NOMO-1 treated with DMSO at 0.1 percent for 48 hours (cell line): ENCODE results near the gene TUBB3.
"Not testable (repeated sequence)": the region's sequence is repeated elsewhere in the genome, so short reads cannot be mapped to it uniquely, and the experiment has no call there.

ENCODE experiments used
- DNase-seq: peaks from one replicate; lab custom pipeline; 2025; ENCODE audit not compliant: unreplicated experiment; lab: John Stamatoyannopoulos, UW

The TUBB3 gene

GRCh38 chr16:89900885-89901284 lies 22.3 kb upstream of the TUBB3 start:
- DNase-seq: no peak

- DNase-seq: no peak
These were observed 20.2 kb upstream of the TUBB3 start for GRCh38 chr16:89902980-89903379.

DNA sequence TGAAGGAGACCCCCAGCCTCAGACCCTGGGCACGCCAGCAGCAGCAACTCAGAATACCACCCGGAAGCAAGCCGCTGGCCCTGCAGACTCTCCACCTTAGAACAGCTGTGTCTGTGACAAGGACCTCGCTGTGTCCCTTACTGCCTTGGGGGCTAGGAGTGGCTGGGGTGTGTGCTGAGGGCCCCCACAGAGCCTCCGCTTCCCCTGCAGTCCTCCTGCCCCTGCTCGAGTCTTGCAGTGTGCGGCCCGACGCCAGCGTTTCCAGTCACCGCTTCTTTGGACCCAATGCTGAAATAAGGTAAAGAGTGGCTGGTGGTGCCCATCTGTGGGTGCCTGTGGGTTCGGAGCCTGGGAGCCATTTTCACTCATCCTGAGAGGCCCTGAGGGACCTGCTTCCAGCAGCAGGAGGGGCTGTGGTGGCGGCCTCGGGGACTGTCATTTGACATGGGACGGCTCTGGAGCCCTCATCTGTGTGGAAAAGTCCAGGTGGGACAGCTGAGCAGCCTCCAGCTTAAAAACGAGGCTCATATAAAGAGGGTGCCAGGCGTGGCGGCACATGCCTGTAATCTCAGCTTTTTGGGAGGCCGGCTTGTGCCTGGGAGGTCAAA lies 19.1 kb upstream of the TUBB3 start:
- DNase-seq: no peak

DNA sequence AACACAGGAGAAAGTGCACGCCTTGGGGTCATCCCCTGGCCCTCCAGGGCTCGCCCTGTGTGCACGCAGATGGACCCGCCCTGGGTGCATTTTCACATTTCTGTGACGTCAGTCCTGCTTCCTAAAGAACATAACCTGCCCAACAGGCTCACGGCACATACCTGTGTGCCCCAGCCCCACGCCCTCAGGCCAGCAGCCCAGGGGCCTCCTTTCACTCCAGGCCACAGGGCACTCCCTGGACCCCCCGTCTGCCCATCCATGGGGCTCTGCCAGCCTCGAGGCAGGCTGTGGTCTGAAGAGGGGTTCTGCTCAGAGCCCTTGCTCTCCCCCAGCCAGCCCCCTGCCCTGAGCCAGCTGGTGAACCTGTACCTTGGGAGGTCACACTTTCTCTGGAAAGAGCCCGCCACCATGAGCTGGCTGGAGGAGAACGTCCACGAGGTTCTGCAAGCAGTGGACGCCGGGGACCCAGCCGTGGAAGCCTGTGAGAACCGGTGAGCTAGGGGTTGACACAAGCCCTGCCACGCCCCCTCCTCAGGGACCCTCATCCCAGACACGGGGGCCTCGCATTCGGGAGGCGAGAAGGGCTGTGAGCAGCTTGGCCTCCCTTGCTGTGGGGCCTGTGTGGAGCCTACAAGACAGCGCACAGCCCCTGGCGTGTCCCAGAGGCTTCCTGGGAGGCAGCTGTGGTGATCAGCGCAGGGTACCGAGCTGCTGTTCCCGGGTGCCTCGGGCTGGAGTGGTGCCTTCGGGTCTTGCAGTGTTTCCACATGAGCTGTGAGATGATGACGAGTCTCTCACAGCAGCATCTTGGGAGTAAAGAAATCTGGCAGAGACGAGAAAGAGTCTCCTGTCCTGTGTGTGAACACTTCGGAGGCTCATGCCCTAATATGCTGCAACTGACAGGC lies 18.3 kb upstream of the TUBB3 start:
- no peak for DNase-seq

DNA sequence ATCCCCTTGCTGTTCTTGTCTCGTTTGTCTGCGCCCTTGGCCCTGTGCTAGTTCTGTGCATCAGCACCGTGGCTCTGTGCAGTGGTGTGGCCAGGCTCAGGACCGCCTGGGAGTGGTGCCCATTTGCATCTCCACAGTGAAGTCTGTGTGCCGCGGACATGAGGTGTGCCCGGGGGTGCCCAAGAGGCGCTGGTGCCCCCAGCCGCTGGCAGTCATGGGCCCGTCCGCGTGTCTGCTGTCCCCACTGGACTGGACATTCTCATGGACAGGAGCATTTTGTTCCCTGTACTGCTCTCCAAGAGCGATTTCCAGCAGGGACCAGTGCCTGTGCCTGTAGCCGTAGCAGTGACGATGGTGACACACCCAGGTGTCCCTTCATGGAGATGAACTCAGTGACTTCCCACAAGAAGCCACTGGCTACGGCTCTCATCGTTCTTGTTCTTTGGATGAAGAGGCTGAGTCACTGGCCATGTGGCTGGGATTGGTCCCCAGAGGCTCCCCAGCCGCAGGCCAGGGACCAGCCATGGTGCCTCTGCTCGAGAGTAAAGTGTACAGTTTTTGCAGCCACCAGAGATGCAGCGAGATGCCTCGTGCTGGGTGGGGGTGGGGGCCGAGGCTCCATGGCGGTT lies 17.5 kb upstream of the TUBB3 start:
- DNase-seq: no peak

GRCh38 chr16:89906140-89907025 lies 16.8 kb upstream of the TUBB3 start:
- no peak for DNase-seq

DNA sequence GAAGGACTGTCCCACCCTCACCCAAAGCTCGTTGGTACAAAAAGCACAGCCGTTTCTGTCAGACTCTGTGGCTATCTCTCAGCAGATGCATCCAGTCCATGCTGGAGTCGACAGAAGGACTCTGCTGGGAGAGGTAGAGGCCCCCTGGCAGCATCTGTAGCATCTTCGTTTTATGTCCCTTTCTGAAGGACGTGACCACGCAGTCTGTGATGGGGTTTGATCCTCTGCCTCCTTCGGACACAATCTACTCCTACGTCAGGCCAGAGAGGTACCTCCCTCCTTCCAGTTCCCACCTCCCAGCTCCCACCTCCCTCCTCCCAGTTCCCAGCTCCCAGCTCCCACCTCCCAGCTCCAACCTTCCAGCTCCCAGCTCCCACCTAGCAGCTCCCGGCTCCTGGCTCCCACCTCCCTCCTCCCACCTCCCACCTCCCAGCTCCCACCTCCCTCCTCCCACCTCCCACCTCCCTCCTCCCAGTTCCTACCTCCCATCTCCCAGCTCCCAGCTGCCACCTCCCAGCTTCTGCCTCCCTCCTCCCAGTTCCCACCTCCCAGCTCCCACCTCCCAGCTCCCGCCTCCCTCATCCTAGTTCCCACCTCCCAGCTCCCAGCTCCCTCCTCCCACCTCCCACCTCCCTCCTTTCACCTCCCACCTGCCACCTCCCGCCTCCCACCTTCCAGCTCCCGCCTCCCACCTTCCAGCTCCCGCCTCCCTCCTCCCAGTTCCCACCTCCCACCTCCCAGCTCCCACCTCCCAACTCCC lies 15.9 kb upstream of the TUBB3 start:
- no peak for DNase-seq

- no peak for DNase-seq
These were observed 14.9 kb upstream of the TUBB3 start for GRCh38 chr16:89908236-89908635.

DNA sequence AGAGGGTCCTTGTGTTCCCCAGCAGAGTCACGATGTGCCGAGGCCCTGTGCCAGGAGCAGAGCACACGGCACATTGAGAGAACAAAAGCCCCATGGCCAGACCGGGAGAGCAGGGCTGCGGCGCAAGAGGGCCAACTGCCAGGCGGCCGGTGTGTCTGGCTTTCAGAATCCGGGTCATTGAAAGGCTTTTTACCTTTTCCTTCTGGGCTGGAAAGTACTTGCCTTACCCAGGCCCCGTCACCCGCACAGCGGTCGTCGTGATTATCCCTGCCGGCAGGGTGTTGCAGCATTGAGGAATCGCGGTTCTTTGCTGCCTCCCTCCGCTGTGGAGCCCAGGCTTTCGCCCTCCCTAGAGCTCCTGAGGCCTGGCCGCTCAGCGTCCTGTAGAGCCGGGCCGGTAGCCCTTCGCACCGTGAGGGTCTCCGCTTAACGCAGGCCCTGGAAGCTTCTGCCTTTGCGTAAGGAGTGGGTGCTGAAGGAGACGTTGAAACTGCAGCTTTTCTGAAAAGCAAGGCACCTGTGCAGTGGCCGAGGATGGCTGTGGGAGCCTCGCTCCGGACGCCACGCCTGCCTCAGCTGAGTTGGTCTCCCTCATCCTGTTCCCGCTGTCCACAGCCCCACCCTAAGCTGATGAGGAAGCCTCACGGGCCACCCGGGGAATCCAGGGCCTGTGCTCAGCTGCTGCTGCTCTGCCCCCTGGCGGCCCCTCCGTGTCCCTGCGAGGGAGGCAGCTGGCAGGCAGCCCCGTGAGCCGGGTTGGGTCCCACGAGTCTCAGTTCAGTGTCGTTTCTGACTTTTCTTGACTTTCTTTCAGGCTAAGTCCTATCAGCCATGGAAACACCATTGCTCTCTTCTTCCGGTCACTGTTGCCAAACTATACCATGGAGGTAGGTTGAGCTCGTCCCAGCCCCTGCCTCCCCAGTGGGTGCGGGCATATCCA lies 13.1 kb upstream of the TUBB3 start:
- peak; percentile 44 for DNase-seq

- DNase-seq: no peak
These were observed 12.3 kb upstream of the TUBB3 start for GRCh38 chr16:89910717-89911354.

GRCh38 chr16:89911375-89911774 lies 11.8 kb upstream of the TUBB3 start:
- no peak for DNase-seq

DNA sequence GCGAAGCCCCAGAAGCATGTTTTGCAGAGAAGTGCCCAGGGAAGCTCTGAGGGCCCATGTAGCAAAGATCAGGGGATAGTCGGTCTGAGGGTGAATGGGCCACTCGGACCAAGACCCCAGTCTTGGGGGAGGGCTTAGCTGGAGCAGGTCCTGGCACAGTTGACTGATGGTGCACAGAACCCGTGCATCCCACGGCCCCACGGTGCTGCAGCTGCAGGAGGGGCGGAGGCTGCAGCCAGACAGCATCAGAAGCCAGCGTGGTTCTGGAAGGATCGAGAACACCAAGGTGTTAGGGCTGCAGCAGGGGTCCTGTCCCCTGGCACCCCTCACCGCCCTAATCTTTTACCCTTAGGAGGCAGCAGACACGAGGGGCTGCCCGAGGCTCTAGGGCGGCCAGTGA lies 11.0 kb upstream of the TUBB3 start:
- no peak for DNase-seq

DNA sequence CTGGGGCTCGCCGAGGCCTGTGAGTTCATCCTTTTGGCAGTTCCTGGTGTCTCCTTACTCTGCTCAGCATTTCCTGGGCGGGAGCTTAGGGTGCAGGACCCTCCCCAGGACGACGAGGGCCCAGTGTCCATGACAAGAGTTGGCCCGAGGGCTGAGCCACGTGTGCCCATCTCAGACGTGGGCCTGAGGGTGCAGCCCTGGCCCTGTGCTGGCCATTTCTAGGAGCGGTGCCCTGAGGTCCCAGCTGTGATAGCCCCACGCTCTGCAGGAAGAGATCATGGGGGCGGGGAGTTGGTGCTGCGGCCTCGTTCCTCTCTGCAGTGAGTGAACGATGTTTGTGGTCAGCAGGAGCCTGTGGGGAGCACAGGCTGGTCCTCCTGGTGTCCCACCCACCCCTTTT lies 10.5 kb upstream of the TUBB3 start:
- no peak for DNase-seq

- no peak for DNase-seq
These were observed 9.4 kb upstream of the TUBB3 start for GRCh38 chr16:89913408-89914387.

DNA sequence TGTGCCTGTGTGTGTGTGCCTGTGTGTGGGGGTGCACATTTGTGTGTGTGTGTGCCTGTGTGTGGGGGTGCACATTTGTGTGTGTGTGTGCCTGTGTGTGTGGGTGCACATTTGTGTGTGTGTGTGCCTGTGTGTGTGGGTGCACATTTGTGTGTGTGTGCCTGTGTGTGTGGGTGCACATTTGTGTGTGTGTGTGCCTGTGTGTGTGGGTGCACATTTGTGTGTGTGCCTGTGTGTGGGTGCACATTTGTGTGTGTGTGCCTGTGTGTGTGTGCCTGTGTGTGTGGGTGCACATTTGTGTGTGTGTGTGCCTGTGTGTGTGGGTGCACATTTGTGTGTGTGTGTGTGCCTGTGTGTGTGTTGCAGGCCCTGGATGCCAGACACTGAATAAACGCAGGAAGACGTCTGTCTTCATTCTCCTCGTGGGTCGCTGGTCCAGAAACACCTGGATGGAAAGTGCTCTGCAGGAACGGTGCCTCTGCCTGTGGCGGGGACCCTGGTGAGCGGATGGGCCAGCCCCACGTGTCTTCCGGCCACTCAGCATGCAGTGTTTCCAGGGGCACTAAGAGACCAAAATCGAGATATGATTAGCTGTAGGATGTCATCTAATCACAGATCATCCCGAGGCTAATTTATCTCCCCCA lies 8.4 kb upstream of the TUBB3 start:
- DNase-seq: not testable (repeated sequence)

- DNase-seq: no peak
These were observed 7.6 kb upstream of the TUBB3 start for GRCh38 chr16:89915303-89916232.
